SK-N-SH treated with all-trans-retinoic acid at 6 μM for 48 hours (cell line): Measurements from ENCODE around the gene LINS1.

Experiments
- ATAC-seq: fragments of 200-7000 bp; cut with Tn5 transposase; 3 replicates; pipeline ENCODE4 v1.9.1; 2020; ENCODE audit warnings: mild to moderate bottlenecking, moderate library complexity
- ARNTL ChIP-seq: fragments of 450-650 bp; formaldehyde crosslinking; IDR thresholded peaks from 2 replicates; pipeline ENCODE4 v1.5.0; 2020; ENCODE audit warnings: low read depth, mild to moderate bottlenecking, moderate library complexity, borderline replicate concordance
- BACH2 ChIP-seq: fragments of 250-450 bp; sonication (Bioruptor Pico); IDR thresholded peaks from 2 replicates; pipeline ENCODE4 v1.9.0; 2021; ENCODE audit warnings: mild to moderate bottlenecking, borderline replicate concordance
- CREB5 ChIP-seq: fragments of 250-450 bp; sonication (Bioruptor Pico); IDR thresholded peaks from 2 replicates; pipeline ENCODE4 v1.5.1; 2020; ENCODE audit warnings: low read depth, mild to moderate bottlenecking, moderate library complexity
- CSRNP3 ChIP-seq: fragments of 250-450 bp; sonication (Bioruptor Pico); IDR thresholded peaks from 2 replicates; pipeline ENCODE4 v1.5.1; 2021; ENCODE audit warnings: mild to moderate bottlenecking, moderate library complexity
- ESRRG ChIP-seq: fragments of 250-450 bp; sonication (Bioruptor Pico); IDR thresholded peaks from 2 replicates; pipeline ENCODE4 v1.6.1; 2021; ENCODE audit warnings: mild to moderate bottlenecking
- GLIS3 ChIP-seq: fragments of 250-450 bp; sonication (Bioruptor Pico); IDR thresholded peaks from 2 replicates; pipeline ENCODE4 v1.5.0; 2020; ENCODE audit warnings: mild to moderate bottlenecking, moderate library complexity
- ISL1 ChIP-seq: fragments of 250-450 bp; sonication (Bioruptor Pico); IDR thresholded peaks from 2 replicates; pipeline ENCODE4 v2.1.2; 2022; ENCODE audit warnings: mild to moderate bottlenecking, moderate library complexity
- OSR1 ChIP-seq: fragments of 250-450 bp; sonication (Bioruptor Pico); IDR thresholded peaks from 2 replicates; pipeline ENCODE4 v1.8.0; 2022; ENCODE audit warnings: moderate library complexity, mild to moderate bottlenecking, inconsistent platforms
- PATZ1 ChIP-seq: fragments of 250-450 bp; sonication (Bioruptor Pico); IDR thresholded peaks from 2 replicates; pipeline ENCODE4 v1.8.0; 2020; ENCODE audit warnings: mild to moderate bottlenecking, moderate library complexity, borderline replicate concordance
- POU6F1 ChIP-seq: fragments of 250-450 bp; sonication (Bioruptor Pico); IDR thresholded peaks from 2 replicates; pipeline ENCODE4 v1.8.0; 2021; ENCODE audit warnings: low read depth, mild to moderate bottlenecking, moderate library complexity, borderline replicate concordance
- PPARA ChIP-seq: fragments of 250-450 bp; sonication (Bioruptor Pico); IDR thresholded peaks from 2 replicates; pipeline ENCODE4 v1.5.0; 2020; ENCODE audit warnings: mild to moderate bottlenecking, borderline replicate concordance
- SNAI2 ChIP-seq: fragments of 250-450 bp; sonication (Bioruptor Pico); IDR thresholded peaks from 2 replicates; pipeline ENCODE4 v1.5.0; 2020; ENCODE audit warnings: mild to moderate bottlenecking, moderate library complexity
- TCF4 ChIP-seq: fragments of 250-450 bp; sonication (Bioruptor Pico); IDR thresholded peaks from 2 replicates; pipeline ENCODE4 v1.8.0; 2021; ENCODE audit warnings: mild to moderate bottlenecking, moderate library complexity, borderline replicate concordance
- TOX ChIP-seq: fragments of 250-450 bp; sonication (Bioruptor Pico); IDR thresholded peaks from 2 replicates; pipeline ENCODE4 v1.8.0; 2021; ENCODE audit warnings: mild to moderate bottlenecking, moderate library complexity, borderline replicate concordance
- TSHZ2 ChIP-seq: fragments of 250-450 bp; sonication (Bioruptor Pico); IDR thresholded peaks from 2 replicates; pipeline ENCODE4 v1.5.0; 2020; ENCODE audit warnings: mild to moderate bottlenecking, moderate library complexity
- ZC3H10 ChIP-seq: fragments of 250-450 bp; sonication (Bioruptor Pico); IDR thresholded peaks from 2 replicates; pipeline ENCODE4 v1.5.1; 2021; ENCODE audit warnings: mild to moderate bottlenecking, moderate library complexity
- ZFP3 ChIP-seq: fragments of 250-450 bp; sonication (Bioruptor Pico); IDR thresholded peaks from 2 replicates; pipeline ENCODE4 v1.5.0; 2020; ENCODE audit warnings: mild to moderate bottlenecking, moderate library complexity
- ZFP30 ChIP-seq: fragments of 450-650 bp; formaldehyde crosslinking; IDR thresholded peaks from 2 replicates; pipeline ENCODE4 v1.5.0; 2022; ENCODE audit warnings: mild to moderate bottlenecking, moderate library complexity
- ZNF565 ChIP-seq: fragments of 450-650 bp; formaldehyde crosslinking; conservative IDR thresholded peaks from 2 replicates; pipeline ENCODE4 v1.5.0; 2020; ENCODE audit warnings: low read depth, mild to moderate bottlenecking, moderate library complexity
- ZNF70 ChIP-seq: fragments of 450-650 bp; formaldehyde crosslinking; IDR thresholded peaks from 2 replicates; pipeline ENCODE4 v1.5.0; 2020; ENCODE audit warnings: mild to moderate bottlenecking, moderate library complexity
- ZNF8 ChIP-seq: fragments of 450-650 bp; formaldehyde crosslinking; IDR thresholded peaks from 2 replicates; pipeline ENCODE4 v1.5.0; 2020; ENCODE audit warnings: mild to moderate bottlenecking, moderate library complexity

LINS1 gene

GRCh38 chr15:100525436-100525835 lies 76.5 kb downstream of the LINS1 start:
- ATAC-seq = no peak
- TF ChIP-seq ZFP3 (CRISPR knock-in tag) (no peak), OSR1 (CRISPR knock-in tag) (no peak), GLIS3 (CRISPR knock-in tag) (no peak), TCF4 (CRISPR knock-in tag) (no peak), ISL1 (CRISPR knock-in tag) (no peak), PPARA (CRISPR knock-in tag) (no peak), ESRRG (CRISPR knock-in tag) (no peak), ARNTL (CRISPR knock-in tag) (no peak), CREB5 (CRISPR knock-in tag) (no peak), ZNF565 (CRISPR knock-in tag) (no peak), ZNF70 (CRISPR knock-in tag) (no peak), ZNF8 (no peak), SNAI2 (CRISPR knock-in tag) (no peak), CSRNP3 (no peak), TOX (no peak), POU6F1 (CRISPR knock-in tag) (no peak)

GRCh38 chr15:100524326-100524725 lies 77.7 kb downstream of the LINS1 start:
- ATAC-seq = no peak
- no peak for TF ChIP-seq PPARA (CRISPR knock-in tag)
- TF ChIP-seq ZFP30 = no peak
- TF ChIP-seq ZC3H10 (CRISPR knock-in tag) = no peak
- no peak for TF ChIP-seq ISL1 (CRISPR knock-in tag)
- no peak for TF ChIP-seq SNAI2 (CRISPR knock-in tag)
- no peak for TF ChIP-seq CREB5 (CRISPR knock-in tag)
- TF ChIP-seq ZNF8 = no peak
- TF ChIP-seq TCF4 (CRISPR knock-in tag) = no peak
- TF ChIP-seq TOX = no peak
- TF ChIP-seq CSRNP3 = no peak
- no peak for TF ChIP-seq ZNF565 (CRISPR knock-in tag)
- TF ChIP-seq GLIS3 (CRISPR knock-in tag) = no peak
- no peak for TF ChIP-seq PATZ1 (CRISPR knock-in tag)
- TF ChIP-seq ARNTL (CRISPR knock-in tag) = no peak
- no peak for TF ChIP-seq BACH2 (CRISPR knock-in tag)

- no peak for ATAC-seq
- no peak for TF ChIP-seq ARNTL (CRISPR knock-in tag)
- no peak for TF ChIP-seq PPARA (CRISPR knock-in tag)
- no peak for TF ChIP-seq ESRRG (CRISPR knock-in tag)
- TF ChIP-seq ISL1 (CRISPR knock-in tag) = no peak
- TF ChIP-seq PATZ1 (CRISPR knock-in tag) = no peak
- no peak for TF ChIP-seq CSRNP3
- no peak for TF ChIP-seq BACH2 (CRISPR knock-in tag)
- TF ChIP-seq TSHZ2 (CRISPR knock-in tag) = no peak
Measured at GRCh38 chr15:100521907-100522306, 80.1 kb downstream of the LINS1 start.
